GM23248 (cell line): ENCODE measurements around the gene MILR1. TPM values are rescaled to one million over a fixed set of nuclear protein-coding genes. Genes with fewer than 3 reads are reported as not detected.

Experiments used
- DNase-seq: peaks from one replicate; pipeline ENCODE4 v3.0.0-alpha.2; 2015
- H2AFZ ChIP-seq: fragments of 200-600 bp; sonication (generic); 2 replicates; pipeline ENCODE4 v1.6.1; 2016; ENCODE audit warnings: antibody characterized with exemption
- H3F3A ChIP-seq: fragments of 200-600 bp; sonication (generic); 2 replicates; pipeline ENCODE4 v1.6.1; 2016; ENCODE audit warnings: mild to moderate bottlenecking, antibody characterized with exemption, mixed run types; ENCODE audit not compliant: insufficient read depth
- H3K27ac ChIP-seq: fragments of 200-600 bp; sonication (generic); 2 replicates; pipeline ENCODE4 v1.5.1; 2016; ENCODE audit warnings: mild to moderate bottlenecking
- H3K27me3 ChIP-seq: fragments of 200-600 bp; sonication (generic); replicated peaks from 2 replicates; pipeline ENCODE4 v1.6.1; 2016; ENCODE audit warnings: mild to moderate bottlenecking; ENCODE audit not compliant: insufficient read depth
- H3K36me3 ChIP-seq: fragments of 200-600 bp; sonication (generic); 2 replicates; pipeline ENCODE4 v1.6.1; 2016; ENCODE audit warnings: low read depth, mild to moderate bottlenecking
- H3K4me1 ChIP-seq: fragments of 200-600 bp; sonication (generic); 2 replicates; pipeline ENCODE4 v1.6.1; 2016; ENCODE audit warnings: mild to moderate bottlenecking; ENCODE audit not compliant: insufficient read depth
- H3K4me2 ChIP-seq: fragments of 200-600 bp; sonication (generic); one replicate; pipeline ENCODE4 v1.6.1; 2016; ENCODE audit warnings: mild to moderate bottlenecking; ENCODE audit not compliant: unreplicated experiment
- H3K4me3 ChIP-seq: fragments of 200-600 bp; sonication (generic); 2 replicates; pipeline ENCODE4 v1.5.1; 2016; ENCODE audit warnings: mild to moderate bottlenecking
- H3K79me2 ChIP-seq: fragments of 200-600 bp; sonication (generic); 2 replicates; pipeline ENCODE4 v1.6.1; 2016; ENCODE audit warnings: mild to moderate bottlenecking; ENCODE audit not compliant: insufficient read depth
- H3K9ac ChIP-seq: fragments of 200-600 bp; sonication (generic); 2 replicates; pipeline ENCODE4 v1.6.1; 2016; ENCODE audit warnings: mild to moderate bottlenecking
- H3K9me2 ChIP-seq: fragments of 200-600 bp; sonication (generic); 2 replicates; pipeline ENCODE4 v1.6.1; 2016; ENCODE audit warnings: mixed run types, mild to moderate bottlenecking, moderate library complexity; ENCODE audit not compliant: insufficient read depth
- H3K9me3 ChIP-seq: fragments of 200-600 bp; sonication (generic); one replicate; pipeline ENCODE4 v1.6.1; 2017; ENCODE audit warnings: low read depth
- H4K20me1 ChIP-seq: fragments of 200-600 bp; sonication (generic); 2 replicates; pipeline ENCODE4 v1.6.0; 2016; ENCODE audit not compliant: insufficient read depth
- EZH2 ChIP-seq: fragments of 200-600 bp; sonication (generic); IDR thresholded peaks from 2 replicates; pipeline ENCODE4 v1.6.1; 2018; ENCODE audit warnings: antibody characterized with exemption, mild to moderate bottlenecking; ENCODE audit not compliant: insufficient read depth, poor library complexity, severe bottlenecking
- EZH2phosphoT487 ChIP-seq: fragments of 200-600 bp; sonication (generic); IDR thresholded peaks from 2 replicates; pipeline ENCODE4 v1.6.1; 2018; ENCODE audit warnings: antibody characterized with exemption, moderate library complexity, mild to moderate bottlenecking, low read depth; ENCODE audit not compliant: insufficient read depth
- WGBS, 2 experiments: methylation state at CpG; one replicate each; pipeline ENCODE4 v1.1.6; 2015 to 2017; ENCODE audit warnings: low lambda C conversion rate in 2 of 2, low coverage in 1 of 2; ENCODE audit errors: missing lambda C conversion rate in 2 of 2; 5-methylcytosine and 5-hydroxymethylcytosine counted together
- in situ Hi-C: fragments of 300-500 bp; cut with MboI; formaldehyde crosslinking; loops from 2 replicates; pipeline ENCODE4 v1.15.0; 2020
- polyA plus RNA-seq: library from polyadenylated mRNA; unstranded; fragments of >200 nt; fragmentation: Nextera tagmentation; extraction: Ambion mirVana; gene quantifications from 2 replicates; pipeline ENCODE4 v1.2.1, GENCODE V29; 2016
- total RNA-seq: library from RNA; depleted of rRNA; stranded (reverse); fragments of >200 nt; shearing (Covaris generic); gene quantifications from 2 replicates; pipeline ENCODE4 v1.2.3, GENCODE V29; 2014

Gene MILR1
- total and polyA plus RNA-seq, 2 experiments from 2014 or later: 6.3 to 11.7 TPM

- in situ Hi-C loops: loop anchor here (10.0 kb wide), 1 partner anchor 180 kb away; no protein-coding TSS in a partner anchor
- H3K36me3 ChIP-seq: peaks cover 4% of the 10 kb centered on the region
- no peak for TF ChIP-seq EZH2
- TF ChIP-seq EZH2phosphoT487: no peak
Observed at GRCh38 chr17:64484380-64484779, 35.5 kb downstream of the MILR1 start.

GRCh38 chr17:64488301-64488700 is 39.4 kb downstream of the MILR1 start:
- Histone ChIP-seq H3K9me3 (no peaks in the 10 kb centered on the region), H3F3A (0 out of 2 replicates have a peak, but pooled peaks cover 7% of the 10 kb centered on the region), H3K4me2 (no peak overlapping the region), H2AFZ (no peak overlapping the region), H3K36me3 (peaks cover 16% of the 10 kb centered on the region; the same call in 1 of the 2 replicates), H3K4me1 (no peaks in the 10 kb centered on the region), H3K27ac (no peak overlapping the region), H4K20me1 (no peaks in the 10 kb centered on the region), H3K4me3 (no peak overlapping the region), H3K9me2 (no peaks in the 10 kb centered on the region), H3K9ac (no peak overlapping the region), H3K27me3 (no peaks in the 10 kb centered on the region), H3K79me2 (peaks cover 4% of the 10 kb centered on the region; the same call in 1 of the 2 replicates)
- whole genome bisulfite sequencing, 2 experiments: 99 to 100% methylated on average over 2 of the region's 2 CpGs
- DNase-seq: no peak
- no peak for TF ChIP-seq EZH2phosphoT487
- TF ChIP-seq EZH2: no peak
- in situ Hi-C loops: loop anchor here (10.0 kb wide), 1 partner anchor 184 kb away; no protein-coding TSS in a partner anchor

More at GRCh38 chr17:64484380-64484779, 35.5 kb downstream of the MILR1 start:
- DNase-seq: no peak
- Histone ChIP-seq H3K9me3 (no peaks in the 10 kb centered on the region), H2AFZ (no peak overlapping the region), H3F3A (0 out of 2 replicates have a peak, but pooled peaks cover 4% of the 10 kb centered on the region), H3K27me3 (no peaks in the 10 kb centered on the region), H3K4me3 (no peak overlapping the region), H3K9me2 (no peaks in the 10 kb centered on the region), H3K4me1 (no peaks in the 10 kb centered on the region), H3K4me2 (no peak overlapping the region), H3K79me2 (no peaks in the 10 kb centered on the region), H4K20me1 (no peaks in the 10 kb centered on the region), H3K27ac (no peak overlapping the region), H3K9ac (no peak overlapping the region)
- 96 to 97% methylated on average over 3 of the region's 3 CpGs for WGBS, 2 experiments

GRCh38 chr17:64491034-64491860 is 42.3 kb downstream of the MILR1 start:
- Histone ChIP-seq H3K4me1 (peaks cover 17% of the 10 kb centered on the region), H3K9me2 (no peaks in the 10 kb centered on the region), H3K9ac (no peak overlapping the region), H3F3A (0 out of 2 replicates have a peak, but pooled peaks cover 7% of the 10 kb centered on the region), H3K36me3 (peaks cover 16% of the 10 kb centered on the region; the same call in 1 of the 2 replicates), H2AFZ (no peak overlapping the region), H3K79me2 (peaks cover 29% of the 10 kb centered on the region), H3K27me3 (no peaks in the 10 kb centered on the region), H3K27ac (no peak overlapping the region), H4K20me1 (no peaks in the 10 kb centered on the region), H3K4me2 (no peak overlapping the region), H3K4me3 (no peak overlapping the region), H3K9me3 (no peaks in the 10 kb centered on the region)
- peak; percentile 63 for DNase-seq
- 73 to 76% methylated on average over 13 of the region's 13 CpGs for WGBS, 2 experiments
- TF ChIP-seq EZH2phosphoT487 (no peak), EZH2 (no peak)
- in situ Hi-C loops: loop anchor here (5.0 kb wide), 1 partner anchor 69 kb away; no protein-coding TSS in a partner anchor

- Histone ChIP-seq H3K4me3 (no peak overlapping the region), H3K4me1 (peaks cover 17% of the 10 kb centered on the region), H3F3A (0 out of 2 replicates have a peak, but pooled peaks cover 7% of the 10 kb centered on the region), H3K9me2 (no peaks in the 10 kb centered on the region), H3K4me2 (no peak overlapping the region), H3K9me3 (no peaks in the 10 kb centered on the region), H3K27me3 (no peaks in the 10 kb centered on the region), H3K79me2 (peaks cover 31% of the 10 kb centered on the region), H2AFZ (no peak overlapping the region), H3K36me3 (peaks cover 16% of the 10 kb centered on the region; the same call in 1 of the 2 replicates), H4K20me1 (no peaks in the 10 kb centered on the region), H3K27ac (no peak overlapping the region), H3K9ac (no peak overlapping the region)
- no peak for TF ChIP-seq EZH2phosphoT487
- no peak for TF ChIP-seq EZH2
- 24 to 29% methylated on average over 3 of the region's 3 CpGs for WGBS, 2 experiments
- DNase-seq: peak; percentile 40
- in situ Hi-C loops: loop anchor here (5.0 kb wide), 1 partner anchor 70 kb away; no protein-coding TSS in a partner anchor
Observed at GRCh38 chr17:64491994-64492393, 43.1 kb downstream of the MILR1 start.
